H1 (cell line): ENCODE measurements around the gene LAMTOR4. TPM values are rescaled to one million over a fixed set of nuclear protein-coding genes. Genes with fewer than 3 reads are reported as not detected.

Source experiments
- BCL11A ChIP-seq, 2 experiments: IDR thresholded peaks; one replicate each; pipeline ENCODE4 v1.6.1; 2011; ENCODE audit warnings: low read depth in 2 of 2, low read length in 2 of 2, mild to moderate bottlenecking in 2 of 2
- BRCA1 ChIP-seq: IDR thresholded peaks from 2 replicates; pipeline ENCODE4 v1.6.1; 2012; ENCODE audit warnings: low read depth, low read length, improper control_type of control experiment
- CHD1 ChIP-seq: IDR thresholded peaks from 2 replicates; pipeline ENCODE4 v1.6.1; 2012; ENCODE audit warnings: low read depth, low read length, improper control_type of control experiment
- CREB1 ChIP-seq: IDR thresholded peaks from 2 replicates; pipeline ENCODE4 v1.6.1; 2012; ENCODE audit warnings: inconsistent platforms
- FOSL1 ChIP-seq: IDR thresholded peaks from 2 replicates; pipeline ENCODE4 v1.6.1; 2011; ENCODE audit warnings: mild to moderate bottlenecking, low read depth, low read length, moderate library complexity; ENCODE audit not compliant: insufficient read depth
- KDM1A ChIP-seq: fragments of 200-600, 300-600 bp; sonication (generic); IDR thresholded peaks from 2 replicates; pipeline ENCODE4 v1.7.1; 2016; ENCODE audit warnings: mild to moderate bottlenecking, low read length, borderline replicate concordance
- KDM4A ChIP-seq: IDR thresholded peaks from one replicate; pipeline ENCODE4 v1.7.1; 2012; ENCODE audit warnings: low read depth, mild to moderate bottlenecking, moderate library complexity, low read length, inconsistent platforms; ENCODE audit not compliant: severe bottlenecking
- RAD21 ChIP-seq, 2 experiments: IDR thresholded peaks in 1 of 2; conservative IDR thresholded peaks in 1 of 2; 2 replicates each; pipeline ENCODE4 v1.6.1; 2011; ENCODE audit warnings: low read depth in 2 of 2, low read length in 2 of 2, improper control_type of control experiment in 1 of 2, inconsistent platforms in 1 of 2, mild to moderate bottlenecking in 1 of 2, moderate library complexity in 1 of 2
- SIX5 ChIP-seq: IDR thresholded peaks from 2 replicates; pipeline ENCODE4 v1.6.1; 2011; ENCODE audit warnings: mild to moderate bottlenecking, low read depth, low read length
- SRF ChIP-seq: IDR thresholded peaks from 2 replicates; pipeline ENCODE4 v1.6.1; 2011; ENCODE audit warnings: mild to moderate bottlenecking, low read depth, low read length, moderate library complexity
- polyA plus RNA-seq, 7 experiments: library from polyadenylated mRNA; depleted of rRNA in 3 of 7; stranded (reverse) in 5 of 7; unstranded in 2 of 7; fragments of >200 nt in 5 of 7; fragments of 200-250 nt in 2 of 7; gene quantifications; 1 replicate in 5 of 7; 2 replicates in 1 of 7; 4 replicates in 1 of 7; pipeline versions ENCODE4 v1.2.1 to v1.2.3, GENCODE V29; 2011 to 2013; ENCODE audit warnings: missing spikeins in 2 of 7, mixed read lengths in 2 of 7
- total RNA-seq: library from RNA; stranded (reverse); fragmentation: NEBNext Ultra II Directional; extraction: Animal tissue kit (Norgen Biotek cat#: 25700); gene quantifications from 2 replicates; pipeline ENCODE4 v1.2.1, GENCODE V29; 2021

Gene LAMTOR4
- total and polyA plus RNA-seq, 2 of the 8 experiments (the other 6 are each of a cell fraction or from before 2014, with no cell fraction given) = 153 to 622 TPM

DNA sequence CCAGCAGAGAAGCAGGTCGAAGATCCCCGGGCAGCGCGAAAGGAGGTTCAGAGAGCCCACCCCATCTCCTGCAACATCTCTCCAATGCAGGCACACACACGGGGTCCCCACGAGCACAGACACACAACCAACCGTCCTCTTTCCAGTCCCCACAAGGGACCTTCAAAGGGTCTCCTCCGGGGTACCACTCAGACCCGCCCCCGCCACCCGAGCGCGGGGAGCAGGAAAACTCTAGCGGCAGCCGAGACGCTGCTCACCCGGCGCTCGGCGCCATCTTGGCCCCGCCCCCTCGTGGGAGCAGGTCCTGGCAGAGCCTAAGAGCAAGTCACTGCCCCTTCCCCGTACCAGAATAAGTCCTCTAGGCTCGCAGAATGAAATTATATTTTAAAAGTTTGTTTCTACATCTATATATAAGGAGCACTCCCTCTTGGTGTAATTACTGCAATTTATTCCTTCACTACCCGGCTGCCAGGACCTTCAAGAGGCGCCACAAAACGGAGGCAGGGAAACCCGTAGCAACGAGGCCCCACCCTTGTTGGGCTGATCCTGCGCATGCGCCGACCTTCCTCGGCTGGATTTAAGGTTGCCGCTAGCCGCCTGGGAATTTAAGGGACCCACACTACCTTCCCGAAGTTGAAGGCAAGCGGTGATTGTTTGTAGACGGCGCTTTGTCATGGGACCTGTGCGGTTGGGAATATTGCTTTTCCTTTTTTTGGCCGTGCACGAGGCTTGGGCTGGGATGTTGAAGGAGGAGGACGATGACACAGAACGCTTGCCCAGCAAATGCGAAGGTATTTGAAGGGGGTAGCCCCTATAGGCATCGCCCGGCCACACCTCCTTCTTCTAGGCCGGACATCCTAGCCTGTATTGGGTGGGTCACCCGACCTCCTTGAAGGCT is 29.4 kb upstream of the LAMTOR4 start, which contains the start of the genes CNPY4 and TAF6 (continued):
- TF ChIP-seq BCL11A (IDR thresholded peaks at IDR 0.05; ENCODE audit: low read depth in 2 of 2, low read length in 2 of 2) (no peak), RAD21 (IDR thresholded peaks at IDR 0.05 in 1 of 2, conservative IDR thresholded peaks at IDR 0.05 in 1 of 2; ENCODE audit: low read depth in 2 of 2, low read length in 2 of 2) (no peak), CREB1 (peak; percentile 63), SRF (no peak), BRCA1 (no peak), SIX5 (no peak), CHD1 (no peak), KDM4A (peak; percentile 54), FOSL1 (no peak), KDM1A (peak; percentile 52; the same call in 1 of the 2 replicates)
